ENCODE results near the gene PTPRM. TPM values are rescaled to one million over a fixed set of nuclear protein-coding genes. Genes with fewer than 3 reads are reported as not detected.

The PTPRM gene
- total and polyA plus RNA-seq, 2 of the 4 experiments (the other 2 are of a cell fraction): 28.3 to 51.2 TPM

DNA sequence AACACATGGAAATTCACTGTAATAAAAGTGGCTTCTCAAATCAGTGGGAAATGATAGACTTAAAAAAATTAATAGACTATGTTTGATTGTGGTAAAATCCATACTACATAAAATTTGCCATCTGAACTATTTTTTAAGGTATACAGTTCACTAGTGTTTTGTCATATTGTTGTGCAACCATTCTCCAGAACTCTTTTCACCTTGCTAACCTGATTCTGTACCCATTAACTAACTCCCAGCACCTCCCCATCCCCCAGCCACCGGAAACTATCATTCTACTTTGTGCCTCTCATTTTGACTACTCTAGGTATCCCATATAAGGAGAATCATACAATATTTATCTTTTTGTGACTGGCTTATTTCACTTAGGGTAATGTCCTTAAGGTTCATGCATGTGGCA lies 153.3 kb downstream of the PTPRM start:
- Histone ChIP-seq H4K91ac (ENCODE audit: insufficient read depth, low read depth, low read length) (no peak overlapping the region), H4K8ac (ENCODE audit: low read depth in 2 of 2, low read length in 2 of 2) (no peak overlapping the region), H2BK15ac (ENCODE audit: low read depth, low read length) (no peak overlapping the region), H3K18ac (ENCODE audit: low read depth, low read length) (no peak overlapping the region), H3K27me3 (ENCODE audit: control insufficient read depth, insufficient read depth, low read length) (no peaks in the 10 kb centered on the region), H4K20me1 (ENCODE audit: insufficient read depth, low read length) (no peaks in the 10 kb centered on the region), H3K9me1 (ENCODE audit: insufficient read depth, low read length) (no peaks in the 10 kb centered on the region), H4K5ac (ENCODE audit: low read depth, low read length) (no peak overlapping the region), H2AK5ac (ENCODE audit: low read depth, low read length) (no peak overlapping the region), H3K56ac (ENCODE audit: extremely low read depth, insufficient read depth, low read length) (no peak overlapping the region), H3K36me3 (ENCODE audit: control insufficient read depth, insufficient read depth, low read length) (no peaks in the 10 kb centered on the region), H3K14ac (replicated peaks; ENCODE audit: low read depth, low read length) (no peak overlapping the region), H3K4me1 (ENCODE audit: control insufficient read depth, insufficient read depth, low read length) (0 out of 2 replicates have a peak, but pooled peaks cover 1% of the 10 kb centered on the region), H3K4me3 (ENCODE audit: insufficient read depth, low read depth, low read length) (no peak overlapping the region), H3K27ac (ENCODE audit: insufficient read depth, low read length) (no peak overlapping the region), H2BK120ac (ENCODE audit: low read depth, low read length) (no peak overlapping the region), H3K79me1 (ENCODE audit: low read depth in 1 of 2, low read length in 2 of 2) (no peaks in the 10 kb centered on the region; a peak in 1 of 4 replicates), H2BK5ac (ENCODE audit: low read depth, low read length, poor library complexity, severe bottlenecking) (no peak overlapping the region), H3K9ac (ENCODE audit: low read depth, low read length) (no peak overlapping the region), H2BK20ac (ENCODE audit: low read depth, low read length) (no peak overlapping the region), H3K4me2 (ENCODE audit: low read depth, low read length) (no peak overlapping the region), H2AK9ac (replicated peaks; ENCODE audit: low read depth, low read length, poor library complexity) (no peak overlapping the region), H2AFZ (replicated peaks; ENCODE audit: low read length, poor library complexity) (no peak overlapping the region), H3K23ac (ENCODE audit: low read depth, low read length) (no peak overlapping the region), H3K9me3 (ENCODE audit: control insufficient read depth, insufficient read depth, low read length) (peaks cover 2% of the 10 kb centered on the region; the same call in 1 of the 2 replicates), H3K4ac (ENCODE audit: low read depth, low read length) (no peak overlapping the region)
- ATAC-seq (ENCODE audit: low read depth): no peak
- DNase-seq: no peak
- no CpG with 5 or more reads among the region's 1 CpG for WGBS, 2 experiments (ENCODE audit: extremely low coverage in 2 of 2, insufficient read length in 1 of 2)
- POLR2A ChIA-PET (ENCODE audit: unreplicated experiment): no interaction called here
- dilution Hi-C loops (cut with HindIII; ENCODE audit: low sequenced_read_pairs, unreplicated experiment) (no loop called here), in situ Hi-C loops (cut with MboI; ENCODE audit: low sequenced_read_pairs) (no loop called here), intact Hi-C loops (cut with micrococcal nuclease) (no loop called here)
- CTCF ChIA-PET: no interaction called here
- TF ChIP-seq RAD21 (IDR thresholded peaks at IDR 0.05; ENCODE audit: low read length) (no peak), CHD1 (IDR thresholded peaks at IDR 0.05; ENCODE audit: low read depth, low read length) (no peak), ELK1 (IDR thresholded peaks at IDR 0.05; ENCODE audit: borderline replicate concordance, low read depth, low read length) (no peak), SMC3 (IDR thresholded peaks at IDR 0.05; ENCODE audit: low read depth, low read length) (no peak), RCOR1 (IDR thresholded peaks at IDR 0.05; ENCODE audit: insufficient replicate concordance, low read length) (no peak), POLR2A (IDR thresholded peaks at IDR 0.05; ENCODE audit: low read depth, low read length) (no peak), NFE2L2 (IDR thresholded peaks at IDR 0.05; ENCODE audit: low read depth, low read length) (no peak), CTCF (conservative IDR thresholded peaks at IDR 0.05; ENCODE audit: low read depth, low read length) (no peak), CEBPB (IDR thresholded peaks at IDR 0.05; ENCODE audit: low read depth, low read length) (no peak), FOS (IDR thresholded peaks at IDR 0.05; ENCODE audit: low read depth, low read length) (no peak), BHLHE40 (IDR thresholded peaks at IDR 0.05; ENCODE audit: low read depth, low read length) (no peak), MXI1 (IDR thresholded peaks at IDR 0.05; ENCODE audit: borderline replicate concordance, low read depth, low read length) (no peak), RFX5 (IDR thresholded peaks at IDR 0.05; ENCODE audit: low read depth, low read length) (no peak), MAZ (IDR thresholded peaks at IDR 0.05; ENCODE audit: borderline replicate concordance, low read depth, low read length) (no peak), MAFK (IDR thresholded peaks at IDR 0.05; ENCODE audit: low read depth, low read length) (no peak)
- TF ChIP-seq, protein P1, sequence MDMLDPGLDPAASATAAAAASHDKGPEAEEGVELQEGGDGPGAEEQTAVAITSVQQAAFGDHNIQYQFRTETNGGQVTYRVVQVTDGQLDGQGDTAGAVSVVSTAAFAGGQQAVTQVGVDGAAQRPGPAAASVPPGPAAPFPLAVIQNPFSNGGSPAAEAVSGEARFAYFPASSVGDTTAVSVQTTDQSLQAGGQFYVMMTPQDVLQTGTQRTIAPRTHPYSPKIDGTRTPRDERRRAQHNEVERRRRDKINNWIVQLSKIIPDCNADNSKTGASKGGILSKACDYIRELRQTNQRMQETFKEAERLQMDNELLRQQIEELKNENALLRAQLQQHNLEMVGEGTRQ (IDR thresholded peaks at IDR 0.05; ENCODE audit: low read depth, low read length): no peak
- BruUV-seq (replicated peaks): no TSS peak
